Measurements from ENCODE around the gene ZDHHC7.

The ZDHHC7 gene

GRCh38 chr16:84986102-84986501 is 25.2 kb downstream of the ZDHHC7 start:
- H3K4me3 ChIP-seq (ENCODE audit: low read length): no peak overlapping the region
- no peak for TF ChIP-seq ZNF274 (IDR thresholded peaks at IDR 0.05; ENCODE audit: low read depth, low read length)

- TF ChIP-seq ZNF274 (IDR thresholded peaks at IDR 0.05; ENCODE audit: low read depth, low read length): no peak
- H3K4me3 ChIP-seq (ENCODE audit: low read length): no peak overlapping the region
Observed at GRCh38 chr16:84985079-84986065, 26.0 kb downstream of the ZDHHC7 start.

GRCh38 chr16:84982434-84982833 is 28.9 kb downstream of the ZDHHC7 start:
- H3K4me3 ChIP-seq (ENCODE audit: low read length): no peak overlapping the region
- TF ChIP-seq ZNF274 (IDR thresholded peaks at IDR 0.05; ENCODE audit: low read depth, low read length): no peak

GRCh38 chr16:84979516-84979915 is 31.8 kb downstream of the ZDHHC7 start:
- no peak for TF ChIP-seq ZNF274 (IDR thresholded peaks at IDR 0.05; ENCODE audit: low read depth, low read length)
- no peak overlapping the region for H3K4me3 ChIP-seq (ENCODE audit: low read length)

- H3K4me3 ChIP-seq (ENCODE audit: low read length): no peak overlapping the region
- TF ChIP-seq ZNF274 (IDR thresholded peaks at IDR 0.05; ENCODE audit: low read depth, low read length): no peak
Observed at GRCh38 chr16:84976644-84977400, 34.5 kb downstream of the ZDHHC7 start.

GRCh38 chr16:84975522-84975921 is 35.8 kb downstream of the ZDHHC7 start:
- TF ChIP-seq ZNF274 (IDR thresholded peaks at IDR 0.05; ENCODE audit: low read depth, low read length): no peak

GRCh38 chr16:84975066-84975465 is 36.3 kb downstream of the ZDHHC7 start:
- no peak overlapping the region for H3K4me3 ChIP-seq (ENCODE audit: low read length)
- no peak for TF ChIP-seq ZNF274 (IDR thresholded peaks at IDR 0.05; ENCODE audit: low read depth, low read length)

More at GRCh38 chr16:84975522-84975921, 35.8 kb downstream of the ZDHHC7 start:
- no peak overlapping the region for H3K4me3 ChIP-seq (ENCODE audit: low read length)

GRCh38 chr16:84973776-84974523 is 37.4 kb downstream of the ZDHHC7 start:
- H3K4me3 ChIP-seq (ENCODE audit: low read length): no peak overlapping the region
- no peak for TF ChIP-seq ZNF274 (IDR thresholded peaks at IDR 0.05; ENCODE audit: low read depth, low read length)

- H3K4me3 ChIP-seq (ENCODE audit: low read length): no peak overlapping the region
- no peak for TF ChIP-seq ZNF274 (IDR thresholded peaks at IDR 0.05; ENCODE audit: low read depth, low read length)
Observed at GRCh38 chr16:84973236-84973635, 38.1 kb downstream of the ZDHHC7 start.

GRCh38 chr16:84970447-84971127 is 40.7 kb downstream of the ZDHHC7 start:
- no peak overlapping the region for H3K4me3 ChIP-seq (ENCODE audit: low read length)
- TF ChIP-seq ZNF274 (IDR thresholded peaks at IDR 0.05; ENCODE audit: low read depth, low read length): no peak

- no peak for TF ChIP-seq ZNF274 (IDR thresholded peaks at IDR 0.05; ENCODE audit: low read depth, low read length)
- H3K4me3 ChIP-seq (ENCODE audit: low read length): no peak overlapping the region
Observed at GRCh38 chr16:84967828-84968227, 43.5 kb downstream of the ZDHHC7 start.

- H3K4me3 ChIP-seq (ENCODE audit: low read length): no peak overlapping the region
- no peak for TF ChIP-seq ZNF274 (IDR thresholded peaks at IDR 0.05; ENCODE audit: low read depth, low read length)
Observed at GRCh38 chr16:84965428-84966415, 45.6 kb downstream of the ZDHHC7 start.
